Activated CD4-positive, alpha-beta T cell treated with anti-CD3 and anti-CD28 coated beads, Interleukin-2, amount 10 ng/mL, durations not matched to agents 7 days and 5 days (primary cell): ENCODE measurements around the gene CD48. TPM values are rescaled to one million over a fixed set of nuclear protein-coding genes. Genes with fewer than 3 reads are reported as not detected.
"Not testable (repeated sequence)": the region's sequence is repeated elsewhere in the genome, so short reads cannot be mapped to it uniquely, and the experiment has no call there.

Experiments
- CTCF ChIA-PET: fragments of 350-600 bp; sonication (Branson Sonifier 250); formaldehyde crosslinking; loops from one replicate; lab custom pipeline; 2021; ENCODE audit warnings: antibody characterized with exemption; lab: Charles Lee
- POLR2A ChIA-PET: fragments of 350-600 bp; sonication (Branson Sonifier 250); formaldehyde crosslinking; loops from one replicate; lab custom pipeline; 2021; ENCODE audit warnings: antibody characterized with exemption; lab: Charles Lee
- DNase-seq: peaks from one replicate; pipeline ENCODE4 v3.0.0-alpha.2; 2020
- H3K27ac Mint-ChIP-seq: one replicate; pipeline ENCODE4 v1.8.0; 2021; ENCODE audit warnings: mild to moderate bottlenecking, moderate library complexity, mixed read lengths
- H3K27me3 Mint-ChIP-seq: one replicate; pipeline ENCODE4 v1.8.0; 2021; ENCODE audit warnings: mixed read lengths
- H3K36me3 Mint-ChIP-seq: one replicate; pipeline ENCODE4 v1.8.0; 2021; ENCODE audit warnings: low read depth, mixed read lengths
- H3K4me1 Mint-ChIP-seq: one replicate; pipeline ENCODE4 v1.8.0; 2021; ENCODE audit warnings: mixed read lengths
- H3K4me3 Mint-ChIP-seq: one replicate; pipeline ENCODE4 v1.8.0; 2021; ENCODE audit warnings: mild to moderate bottlenecking, moderate library complexity, mixed read lengths
- H3K9me3 Mint-ChIP-seq: one replicate; pipeline ENCODE4 v1.8.0; 2021; ENCODE audit warnings: mixed read lengths
- total RNA-seq, 2 experiments: library from RNA; stranded (reverse); gene quantifications; one replicate each; pipeline ENCODE4 v1.2.3, GENCODE V29; 2021

CD48 gene
- total RNA-seq, 2 experiments from 2014 or later, result 294 to 309 TPM

DNA sequence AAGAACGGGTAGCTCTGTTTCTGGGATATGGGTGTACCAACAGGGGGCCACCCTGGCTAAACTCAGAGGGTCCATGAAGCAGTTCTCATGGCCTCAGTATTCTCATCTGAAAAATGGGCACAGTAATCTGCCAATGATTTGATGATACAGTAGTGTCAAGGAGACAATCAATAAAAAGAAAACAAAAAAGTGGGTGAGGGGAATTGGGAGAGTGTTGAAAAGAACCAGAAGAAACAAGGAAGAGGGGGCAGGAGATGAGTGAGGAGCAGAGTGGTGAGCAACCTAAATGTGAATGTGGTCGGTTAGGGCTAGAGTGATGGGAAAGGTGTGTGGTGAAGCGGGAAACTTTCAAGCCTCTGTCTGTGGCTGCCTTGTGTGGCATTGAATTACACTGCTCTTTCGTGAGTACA lies 29.5 kb upstream of the CD48 start:
- DNase-seq, result no peak
- ChIA-PET CTCF (interaction anchor here (0.9 to 2.0 kb wide), 4 partner anchors 18 to 57 kb away, joined by 3 to 8 read pairs (median 4); no protein-coding TSS in a partner anchor), POLR2A (no interaction called here)
- H3K4me3 Mint-ChIP-seq, result peak overlapping the region; percentile 57
- peaks cover 14% of the 10 kb centered on the region for H3K9me3 Mint-ChIP-seq
- peak overlapping the region; percentile 85 for H3K27ac Mint-ChIP-seq
- H3K36me3 Mint-ChIP-seq, result peaks cover 40% of the 10 kb centered on the region
- H3K27me3 Mint-ChIP-seq, result no peaks in the 10 kb centered on the region
- peaks cover 77% of the 10 kb centered on the region for H3K4me1 Mint-ChIP-seq

DNA sequence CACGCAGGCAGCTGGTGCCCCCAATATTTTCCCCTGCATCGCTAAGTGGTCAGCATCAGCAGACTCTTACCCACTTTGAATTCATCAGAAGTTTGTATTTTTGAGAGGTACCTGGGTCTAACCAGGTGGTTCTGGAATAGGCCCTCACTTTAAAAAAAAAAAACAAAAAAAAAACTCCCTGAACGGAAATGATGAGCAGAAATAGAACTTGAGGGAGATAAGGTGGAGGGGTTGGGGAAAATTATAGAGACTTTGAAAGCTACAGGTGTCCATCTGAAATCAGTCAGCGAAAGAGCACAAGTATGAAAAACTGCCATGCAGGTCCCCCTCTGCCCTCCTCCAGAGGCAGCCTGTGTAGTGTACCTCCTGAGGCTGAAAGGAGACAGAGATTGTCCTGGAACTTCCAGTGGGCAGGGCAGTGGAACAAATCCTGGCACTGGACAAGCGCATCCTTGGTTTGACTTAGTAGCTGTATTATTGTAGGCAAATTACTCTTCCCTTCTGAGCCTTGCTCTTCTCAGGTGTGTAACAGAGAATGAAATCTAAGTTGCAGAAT lies 28.6 kb upstream of the CD48 start:
- Mint-ChIP-seq H3K4me1 (peaks cover 68% of the 10 kb centered on the region), H3K36me3 (peaks cover 40% of the 10 kb centered on the region), H3K4me3 (peak overlapping the region; percentile 35), H3K27ac (peak overlapping the region; percentile 85), H3K27me3 (no peaks in the 10 kb centered on the region), H3K9me3 (peaks cover 19% of the 10 kb centered on the region)
- ChIA-PET POLR2A (no interaction called here), CTCF (interaction anchor here (0.7 to 2.0 kb wide), 8 partner anchors 13 to 914 kb away, joined by 3 to 8 read pairs (median 4); partner anchors contain the start of gene SLAMF8)
- no peak for DNase-seq

DNA sequence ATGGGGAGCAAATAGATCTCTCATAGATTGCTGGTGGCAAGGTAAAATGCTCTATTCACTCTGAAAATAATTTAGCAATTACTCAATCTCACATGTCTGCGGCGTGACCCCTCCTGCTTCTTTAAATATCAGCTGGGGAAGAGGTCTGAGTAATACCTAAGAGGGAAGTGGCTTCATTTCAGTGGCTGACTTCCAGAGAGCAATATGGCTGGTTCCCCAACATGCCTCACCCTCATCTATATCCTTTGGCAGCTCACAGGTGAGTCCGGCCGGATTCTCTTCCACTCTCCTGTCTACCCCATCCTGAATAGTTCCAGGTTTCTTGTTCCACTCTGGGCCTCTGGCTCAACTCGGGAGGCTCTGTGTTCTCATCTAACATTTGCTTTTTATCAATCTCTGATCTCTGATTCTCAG lies 27.5 kb upstream of the CD48 start, which contains the start of gene SLAMF7:
Gene SLAMF7 (plus strand): TSS at position 150 of the 414 bp plus-strand sequence. CDS start 55 bp downstream, at position 205.
- DNase-seq, result peak; percentile 11
- ChIA-PET CTCF (interaction anchor here (0.8 to 2.4 kb wide), 7 partner anchors 9 to 64 kb away, joined by 3 to 13 read pairs (median 4); no protein-coding TSS in a partner anchor), POLR2A (no interaction called here)
- Mint-ChIP-seq H3K4me1 (peaks cover 67% of the 10 kb centered on the region), H3K27ac (peak within 1 kb of the TSS; percentile 74), H3K27me3 (no peaks in the 10 kb centered on the region), H3K9me3 (peaks cover 27% of the 10 kb centered on the region), H3K4me3 (peak within 1 kb of the TSS; percentile 60), H3K36me3 (peaks cover 43% of the 10 kb centered on the region)

DNA sequence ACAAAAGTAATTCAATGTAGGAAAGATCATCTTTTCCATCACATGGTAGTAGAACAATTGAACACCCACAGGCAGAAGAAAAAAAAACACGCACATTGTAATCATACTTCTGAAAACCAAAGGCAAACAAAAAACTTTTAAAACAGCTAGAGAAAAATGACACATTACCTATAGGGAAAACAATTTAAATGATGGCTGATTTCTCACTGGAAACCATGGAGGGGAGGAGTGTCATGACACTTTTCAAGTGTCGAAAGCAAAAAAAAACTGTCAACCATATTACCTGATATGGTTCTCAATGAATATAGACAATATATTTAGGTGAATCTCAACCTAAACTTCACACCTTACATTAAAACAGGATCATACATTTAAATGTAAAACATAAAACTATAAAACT lies 26.6 kb upstream of the CD48 start:
- Mint-ChIP-seq H3K9me3 (peaks cover 34% of the 10 kb centered on the region), H3K4me1 (peaks cover 67% of the 10 kb centered on the region), H3K4me3 (no peak overlapping the region), H3K27me3 (no peaks in the 10 kb centered on the region), H3K36me3 (peaks cover 48% of the 10 kb centered on the region), H3K27ac (no peak overlapping the region)
- POLR2A ChIA-PET, result no interaction called here
- DNase-seq, result no peak
- CTCF ChIA-PET, result interaction anchor here (1.3 to 2.4 kb wide), 4 partner anchors 10 to 30 kb away, joined by 3 to 13 read pairs (median 7); no protein-coding TSS in a partner anchor

DNA sequence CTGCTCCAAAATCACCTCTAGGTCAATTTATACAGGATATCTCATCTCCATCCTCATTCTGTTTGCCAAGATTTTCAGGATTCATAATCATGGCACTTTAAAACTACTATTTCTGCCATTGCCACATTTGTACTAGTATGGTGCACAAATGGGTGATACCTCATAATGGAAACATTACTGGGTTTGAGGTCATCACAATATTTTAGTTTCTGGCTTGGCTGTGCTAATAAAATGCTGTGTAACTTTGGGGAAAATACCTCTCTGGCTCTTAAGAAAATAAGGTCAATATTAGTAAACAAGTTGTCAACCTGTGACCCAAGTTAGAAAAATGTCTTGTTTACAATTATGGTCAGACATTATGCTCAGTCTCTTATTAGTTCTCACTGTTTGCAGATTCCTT lies 22.7 kb upstream of the CD48 start:
- ChIA-PET POLR2A (no interaction called here), CTCF (no interaction called here)
- Mint-ChIP-seq H3K27me3 (no peaks in the 10 kb centered on the region), H3K4me1 (peaks cover 50% of the 10 kb centered on the region), H3K27ac (peak overlapping the region; percentile 65), H3K9me3 (peaks cover 47% of the 10 kb centered on the region), H3K36me3 (peaks cover 53% of the 10 kb centered on the region), H3K4me3 (no peak overlapping the region)
- no peak for DNase-seq

DNA sequence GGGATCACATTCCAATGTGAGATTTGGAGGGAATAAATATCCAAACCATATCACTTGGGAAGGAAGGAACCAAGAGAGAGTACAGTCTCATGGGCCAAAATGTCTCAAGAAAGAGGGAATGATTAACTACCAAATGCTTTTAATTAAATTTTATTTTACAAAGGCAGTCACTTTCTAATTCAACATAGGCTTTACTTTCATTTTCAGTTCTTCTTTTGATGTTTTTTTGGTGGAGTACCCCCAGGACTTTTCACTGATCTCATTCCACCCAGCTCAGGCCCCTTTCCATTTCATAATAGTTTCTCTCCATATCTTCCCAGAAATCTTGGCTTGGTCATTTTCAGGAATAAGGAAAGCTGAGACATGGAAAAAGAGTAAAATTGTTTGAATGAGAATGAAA lies 22.3 kb upstream of the CD48 start:
- peaks cover 46% of the 10 kb centered on the region for H3K4me1 Mint-ChIP-seq
- CTCF ChIA-PET, result interaction anchor here (0.9 to 1.8 kb wide), 4 partner anchors 13 to 100 kb away, joined by 3 to 5 read pairs (median 4); no protein-coding TSS in a partner anchor
- no peaks in the 10 kb centered on the region for H3K27me3 Mint-ChIP-seq
- H3K27ac Mint-ChIP-seq, result peak overlapping the region; percentile 65
- no peak overlapping the region for H3K4me3 Mint-ChIP-seq
- POLR2A ChIA-PET, result no interaction called here
- peaks cover 47% of the 10 kb centered on the region for H3K9me3 Mint-ChIP-seq
- H3K36me3 Mint-ChIP-seq, result peaks cover 53% of the 10 kb centered on the region
- no peak for DNase-seq

DNA sequence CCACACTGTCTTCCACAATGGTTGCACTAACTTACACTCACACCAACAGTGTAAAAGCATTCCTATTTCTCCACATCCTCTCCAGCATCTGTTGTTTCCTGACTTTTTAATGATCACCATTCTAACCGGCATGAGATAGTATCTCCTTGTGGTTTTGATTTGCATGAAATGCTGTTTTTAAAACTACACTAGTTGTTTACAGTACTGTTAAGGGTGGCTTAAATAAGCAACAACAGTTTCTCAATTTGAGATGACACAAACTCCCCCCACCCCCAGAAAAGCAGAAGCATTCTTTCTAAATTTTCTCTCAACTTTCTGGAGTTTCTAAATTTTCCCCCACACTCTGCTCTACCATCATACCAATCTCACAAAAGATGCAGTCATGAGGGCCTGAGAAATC lies 20.4 kb upstream of the CD48 start:
- H3K4me1 Mint-ChIP-seq, result peaks cover 38% of the 10 kb centered on the region
- peaks cover 46% of the 10 kb centered on the region for H3K36me3 Mint-ChIP-seq
- no peak for DNase-seq
- no peak overlapping the region for H3K27ac Mint-ChIP-seq
- CTCF ChIA-PET, result no interaction called here
- H3K4me3 Mint-ChIP-seq, result no peak overlapping the region
- POLR2A ChIA-PET, result no interaction called here
- peaks cover 41% of the 10 kb centered on the region for H3K9me3 Mint-ChIP-seq
- H3K27me3 Mint-ChIP-seq, result no peaks in the 10 kb centered on the region

DNA sequence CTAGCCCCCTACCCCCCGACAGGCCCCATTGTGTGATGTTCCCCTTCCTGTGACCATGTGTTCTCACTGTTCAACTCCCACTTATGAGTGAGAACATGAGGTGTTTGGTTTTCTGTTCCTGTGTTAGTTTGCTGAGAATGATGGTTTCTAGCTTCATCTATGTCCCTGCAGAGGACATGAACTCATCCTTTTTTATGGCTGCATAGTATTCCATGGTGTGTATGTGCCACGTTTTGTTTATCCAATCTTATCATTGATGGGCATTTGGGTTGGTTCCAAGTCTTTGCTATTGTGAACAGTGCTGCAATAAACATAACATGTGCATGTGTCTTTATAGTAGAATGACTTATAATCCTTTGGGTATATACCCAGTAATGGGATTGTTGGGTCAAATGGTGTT lies 19.9 kb upstream of the CD48 start:
- H3K27me3 Mint-ChIP-seq, POLR2A ChIA-PET, H3K27ac Mint-ChIP-seq, CTCF ChIA-PET, DNase-seq, H3K4me3 Mint-ChIP-seq: not testable (repeated sequence)
- H3K4me1 Mint-ChIP-seq, result peaks cover 38% of the 10 kb centered on the region
- peaks cover 38% of the 10 kb centered on the region for H3K9me3 Mint-ChIP-seq
- peaks cover 42% of the 10 kb centered on the region for H3K36me3 Mint-ChIP-seq

DNA sequence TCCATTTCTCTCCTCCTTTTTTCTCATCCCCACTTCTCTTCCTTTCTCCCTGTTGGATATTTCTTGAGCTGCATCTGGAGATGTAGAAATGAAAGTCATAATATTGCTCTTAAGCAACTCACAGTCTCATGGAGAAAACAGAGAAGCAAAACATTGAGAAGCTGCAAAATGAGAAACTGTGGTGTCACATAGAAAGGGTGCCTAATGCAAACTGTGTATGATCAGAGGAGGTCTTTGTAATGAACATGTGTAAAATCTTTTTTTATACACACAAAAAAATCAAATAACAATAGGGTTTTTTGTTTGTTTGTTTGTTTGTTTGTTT lies 15.7 kb upstream of the CD48 start:
- no peak overlapping the region for H3K27ac Mint-ChIP-seq
- H3K4me3 Mint-ChIP-seq, result no peak overlapping the region
- H3K9me3 Mint-ChIP-seq, result peaks cover 7% of the 10 kb centered on the region
- peaks cover 9% of the 10 kb centered on the region for H3K36me3 Mint-ChIP-seq
- no peak for DNase-seq
- no peaks in the 10 kb centered on the region for H3K27me3 Mint-ChIP-seq
- ChIA-PET CTCF (interaction anchor here (0.5 to 9.6 kb wide), 23 partner anchors 9 to 228 kb away, joined by 3 to 102 read pairs (median 4); partner anchors contain the start of genes CD48, ITLN2, LY9 and SLAMF7), POLR2A (interaction anchor here (0.5 kb wide), 1 partner anchor 81 kb away, joined by 3 read pairs; the partner anchor contains the start of gene SLAMF1)
- H3K4me1 Mint-ChIP-seq, result peaks cover 26% of the 10 kb centered on the region

DNA sequence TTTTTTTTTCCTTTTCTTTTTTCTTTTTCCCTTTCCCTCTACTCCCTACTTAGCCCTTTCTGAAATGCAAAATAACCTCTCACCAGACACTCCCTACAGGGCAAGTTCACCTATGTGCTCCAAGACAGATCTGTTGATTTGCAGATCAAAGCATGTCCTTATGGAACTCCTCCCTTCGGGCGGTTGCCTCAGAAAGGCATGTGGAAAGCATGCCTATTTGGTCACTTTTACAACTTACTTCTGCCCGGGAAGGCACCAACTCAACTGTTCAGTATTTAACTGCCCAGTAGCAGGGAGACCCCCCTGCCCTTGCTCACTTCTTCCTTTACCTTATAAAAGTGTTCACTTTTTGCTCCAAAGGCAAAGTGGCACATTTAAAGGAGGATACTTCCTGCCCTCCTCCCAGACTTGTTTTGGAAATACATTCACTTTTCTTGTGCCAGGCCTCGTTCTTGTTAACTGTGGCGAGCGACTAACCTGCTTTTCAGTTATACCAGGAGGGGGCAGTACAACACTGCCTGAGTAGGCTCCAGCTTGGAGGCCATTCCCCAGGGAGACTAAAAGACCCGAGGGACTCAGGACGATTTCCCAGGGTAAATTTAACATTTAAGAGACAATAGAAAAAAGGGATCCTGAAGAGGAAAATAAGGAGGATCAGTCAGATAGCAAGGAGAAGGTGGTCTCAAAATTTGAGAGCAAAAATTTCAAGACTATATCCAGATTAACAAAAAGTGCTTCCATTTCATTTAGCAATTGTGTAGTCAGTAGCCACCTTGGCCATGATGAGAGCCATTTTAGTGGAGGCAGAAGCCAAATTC lies 15.1 kb upstream of the CD48 start:
- H3K9me3 Mint-ChIP-seq, result peaks cover 2% of the 10 kb centered on the region
- peak; percentile 79 for DNase-seq
- H3K36me3 Mint-ChIP-seq, result peaks cover 3% of the 10 kb centered on the region
- H3K4me1 Mint-ChIP-seq, result peaks cover 24% of the 10 kb centered on the region
- ChIA-PET CTCF (interaction anchor here (0.5 to 9.6 kb wide), 26 partner anchors 8 to 228 kb away, joined by 3 to 102 read pairs (median 4); partner anchors contain the start of genes CD48, ITLN2, LY9 and SLAMF7), POLR2A (interaction anchor here (0.5 kb wide), 1 partner anchor 80 kb away, joined by 3 read pairs; the partner anchor contains the start of gene SLAMF1)
- H3K27ac Mint-ChIP-seq, result no peak overlapping the region
- H3K27me3 Mint-ChIP-seq, result no peaks in the 10 kb centered on the region
- no peak overlapping the region for H3K4me3 Mint-ChIP-seq

DNA sequence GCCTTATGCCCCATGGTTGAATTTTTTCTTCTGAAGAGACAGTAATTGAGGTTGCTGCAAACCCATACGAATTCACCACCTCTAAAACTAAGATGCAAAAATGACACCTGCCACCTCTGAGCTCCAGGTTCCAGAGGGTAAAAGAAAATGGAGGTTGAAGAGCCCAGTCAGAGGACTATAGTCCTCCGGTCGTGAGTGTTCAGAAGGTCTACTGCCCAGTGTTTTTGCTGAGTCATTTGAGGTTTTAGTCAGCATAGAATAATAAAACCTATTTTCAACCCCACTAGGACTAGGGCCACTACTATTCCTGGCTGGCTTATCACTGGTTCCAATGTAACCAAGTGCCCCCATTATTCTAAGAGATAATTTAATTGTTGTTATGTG lies 14.5 kb upstream of the CD48 start:
- Mint-ChIP-seq H3K27ac (no peak overlapping the region), H3K4me1 (peaks cover 19% of the 10 kb centered on the region), H3K4me3 (no peak overlapping the region), H3K27me3 (no peaks in the 10 kb centered on the region), H3K36me3 (no peaks in the 10 kb centered on the region), H3K9me3 (no peaks in the 10 kb centered on the region)
- CTCF ChIA-PET, result interaction anchor here (0.8 to 9.6 kb wide), 13 partner anchors 17 to 111 kb away, joined by 4 to 102 read pairs (median 6); partner anchors contain the start of gene LY9
- DNase-seq, result no peak
- POLR2A ChIA-PET, result no interaction called here

DNA sequence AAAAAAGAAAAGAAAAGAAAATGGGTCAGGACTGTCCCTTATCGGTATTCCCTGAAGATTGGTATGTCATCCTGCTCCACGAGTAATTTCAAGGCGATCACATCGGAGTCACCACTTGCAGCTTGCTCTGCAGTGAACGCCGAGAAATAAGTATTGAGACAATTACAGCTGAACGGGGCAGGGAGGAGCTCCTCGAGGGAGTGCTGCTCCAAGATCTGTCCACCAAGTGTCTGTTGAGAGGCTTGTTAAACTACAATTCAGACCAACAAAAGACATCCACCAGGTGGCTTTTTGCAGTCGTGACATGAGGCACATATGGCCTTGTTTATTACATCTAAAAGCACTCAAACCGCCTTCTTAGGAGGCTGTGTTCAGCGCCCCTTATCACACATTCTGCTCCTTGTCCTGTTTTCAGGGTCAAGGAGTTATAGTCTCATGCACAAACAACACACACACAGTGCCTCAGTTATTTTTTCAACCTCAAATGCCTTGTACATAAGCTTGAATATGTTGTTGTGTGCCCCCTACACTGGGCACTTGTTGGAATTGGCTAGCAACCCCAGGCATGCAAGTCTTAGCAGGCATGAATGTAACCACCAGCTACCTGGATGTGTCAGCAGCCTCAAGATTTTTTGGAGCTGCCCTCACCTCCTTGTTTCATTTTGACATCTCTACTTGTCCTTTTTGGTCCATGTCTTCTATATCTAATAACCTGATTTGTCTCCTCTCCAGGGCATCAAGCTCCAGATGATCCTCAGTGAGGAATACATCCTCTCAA lies 13.0 kb upstream of the CD48 start:
- Mint-ChIP-seq H3K4me3 (no peak overlapping the region), H3K9me3 (no peaks in the 10 kb centered on the region), H3K27me3 (no peaks in the 10 kb centered on the region), H3K4me1 (peaks cover 31% of the 10 kb centered on the region), H3K27ac (peak overlapping the region; percentile 10), H3K36me3 (peaks cover 3% of the 10 kb centered on the region)
- peak; percentile 35 for DNase-seq
- POLR2A ChIA-PET, result interaction anchor here (0.5 to 0.6 kb wide), 2 partner anchors 17 to 34 kb away, joined by 3 to 4 read pairs; no protein-coding TSS in a partner anchor
- CTCF ChIA-PET, result interaction anchor here (0.8 to 9.6 kb wide), 14 partner anchors 8 to 228 kb away, joined by 3 to 102 read pairs (median 5); partner anchors contain the start of genes LY9 and SLAMF7
